Heart left ventricle (tissue), 16 donors: Measurements from ENCODE around the gene NDUFAF8. TPM values are rescaled to one million over a fixed set of nuclear protein-coding genes. Genes with fewer than 3 reads are reported as not detected.
A peak's percentile ranks its signal among the peaks of the same experiment; 100 is the strongest.

Experiments
- ATAC-seq, 4 donors: fragments of 200-7000 bp; cut with Tn5 transposase; one replicate each; pipeline ENCODE4 v1.9.1; 2020 to 2022; ENCODE audit warnings: moderate library complexity in 4 of 4, mild to moderate bottlenecking in 3 of 4, moderate number of reproducible peaks in 1 of 4
- DNase-seq, 5 donors: peaks; one replicate each; pipeline ENCODE4 v3.0.0-alpha.2; 2020
- H3K27ac ChIP-seq, 12 donors: fragments of 200-600 bp; sonication (generic) in 4 of 12; one replicate each; pipeline versions ENCODE4 v1.5.0 to v1.8.0; 2016 to 2022; ENCODE audit warnings: mild to moderate bottlenecking in 2 of 12
- H3K27me3 ChIP-seq, 9 donors: fragments of 200-600 bp; sonication (generic) in 2 of 9; one replicate each; pipeline versions ENCODE4 v1.5.1 to v1.8.0; 2016 to 2022; ENCODE audit warnings: mild to moderate bottlenecking in 3 of 9
- H3K36me3 ChIP-seq, 9 donors: fragments of 200-600 bp; sonication (generic) in 2 of 9; one replicate each; pipeline versions ENCODE4 v1.5.0 to v1.8.0; 2018 to 2022; ENCODE audit warnings: mild to moderate bottlenecking in 2 of 9
- H3K4me1 ChIP-seq, 12 donors: fragments of 200-600 bp; sonication (generic) in 4 of 12; one replicate each; pipeline versions ENCODE4 v1.5.0 to v1.8.0; 2016 to 2022; ENCODE audit warnings: mild to moderate bottlenecking in 3 of 12
- H3K4me3 ChIP-seq, 12 donors: fragments of 200-600 bp; sonication (generic) in 4 of 12; one replicate each; pipeline versions ENCODE4 v1.5.0 to v1.8.0; 2017 to 2022; ENCODE audit warnings: mild to moderate bottlenecking in 9 of 12, moderate library complexity in 4 of 12
- H3K9me3 ChIP-seq, 12 donors: fragments of 200-600 bp; sonication (generic) in 4 of 12; one replicate each; pipeline versions ENCODE4 v1.5.0 to v1.8.0; 2016 to 2022; ENCODE audit warnings: mild to moderate bottlenecking in 1 of 12
- CTCF ChIP-seq, 12 donors: fragments of 200-600 bp; sonication (generic) in 4 of 12; IDR thresholded peaks; one replicate each; pipeline versions ENCODE4 v1.5.0 to v1.8.0; 2018 to 2022; ENCODE audit warnings: antibody characterized with exemption in 12 of 12, mild to moderate bottlenecking in 5 of 12
- POLR2A ChIP-seq, 2 donors: fragments of 450-650 bp; IDR thresholded peaks; one replicate each; pipeline ENCODE4 v1.6.1; 2017; ENCODE audit warnings: antibody characterized with exemption in 2 of 2, mild to moderate bottlenecking in 2 of 2, moderate library complexity in 2 of 2
- WGBS, 4 donors: extraction: QIAGEN DNeasy Blood & Tissue Kit in 2 of 4; methylation state at CpG; one replicate each; pipeline versions ENCODE4 v1.1.5 to v1.1.7; 2013 to 2018; 5-methylcytosine and 5-hydroxymethylcytosine counted together
- intact Hi-C, 10 donors: fragments of 100-400 bp; cut with DNase I; formaldehyde crosslinking; loops; one replicate each; pipeline versions ENCODE4 v1.11.1 to v1.14.2; 2022
- polyA plus RNA-seq, 2 donors: library from polyadenylated mRNA; stranded (reverse); fragments of 200-250 nt; gene quantifications; one replicate each; pipeline ENCODE4 v1.2.3, GENCODE V29; 2013
- total RNA-seq, 9 donors: library from RNA; depleted of rRNA in 2 of 9; stranded (reverse); fragments of >200 nt in 2 of 9; fragmentation: NEBNext Ultra II Directional in 3 of 9; extraction: Animal tissue kit (Norgen Biotek cat#: 25700) in 3 of 9; gene quantifications; one replicate each; pipeline versions ENCODE4 v1.1.0 to v1.2.4, GENCODE V29; 2016 to 2023
- donor health status: ischemic (EF 13 %, LVEDD 7.1; RV severe dilation, severe dysfunction).
- donor health status: healthy with polysubstance abuse.
- donor health status: DM: no; HTN: yes; CAD: no.
- donor health status: DM: no; HTN: no; CAD: no.
- donor health status: ischemic (EF 25% LVEDD 6.9; RV normal size, moderate dysfunction).
- donor health status: ischemic (EF 25% LVEDD 5.7; RV mildly dilated, moderate dysfunction).
- donor health status: healthy.
- donor health status: DM: yes; HTN: yes; CAD: no.
- donor health status: ischemic (EF 35%, LVEDD 5.7; RV mildly dilated, moderate dysfunction).
- donor health status: nonischemic (EF 11% LVEDD 7.7; RV severe dilation, severe dysfunction).
- donor health status: DM: yes; HTN: yes; CAD: no.
- donor health status: PGD.
- donor health status: ischemic (EF 29% LVEDD 5.4; RV normal size, mild dysfunction).
- donor health status: nonischemic (EF 23%, LVEDD 6.1; RV moderate dilation, normal function).

Gene NDUFAF8
- total and polyA plus RNA-seq, 11 donors: 26.7 to 77.1 (median 50.2) TPM

- Histone ChIP-seq H3K27me3 (no peaks in the 10 kb centered on the region), H3K27ac (no peak overlapping the region), H3K36me3 (peaks cover 0 to 90% (median 49%) of the 10 kb centered on the region in 9 donors), H3K4me1 (peaks cover 0 to 21% (median 9%) of the 10 kb centered on the region in 12 donors), H3K4me3 (no peak overlapping the region), H3K9me3 (no peaks in the 10 kb centered on the region)
- ATAC-seq: no peak
- peak in 2 of 5 donors; percentile 13 to 47 for DNase-seq
- intact Hi-C loops: no loop called here
- TF ChIP-seq POLR2A (IDR thresholded peaks at IDR 0.05) (no peak), CTCF (IDR thresholded peaks at IDR 0.05) (no peak)
- 95 to 96% (median 96%) methylated on average over 49 to 50 of the region's 50 CpGs for WGBS, 4 donors
These were observed 40.5 kb downstream of the NDUFAF8 start for GRCh38 chr17:81279278-81280275.

DNA sequence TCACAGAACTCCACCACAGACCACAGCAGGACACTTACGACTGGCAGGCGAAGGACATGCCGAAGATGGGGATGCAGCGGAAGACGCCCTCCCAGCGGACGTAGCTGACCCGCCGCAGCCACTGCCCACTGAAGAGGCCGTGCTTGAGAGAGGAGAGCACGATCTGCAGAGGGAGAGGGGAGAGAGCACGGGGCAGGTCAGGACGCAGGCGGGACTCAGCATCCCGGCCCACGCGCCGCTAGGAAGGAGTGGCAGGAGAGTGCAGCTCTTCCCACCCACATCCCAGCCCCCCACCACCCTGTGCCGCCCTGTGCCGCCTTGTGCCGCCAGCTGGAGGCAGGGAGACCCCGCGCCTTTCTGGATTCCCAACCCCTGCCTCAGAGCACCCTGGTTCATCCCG is 41.5 kb downstream of the NDUFAF8 start:
- intact Hi-C loops: no loop called here
- no peak overlapping the region for H3K4me3 ChIP-seq
- 95 to 97% (median 97%) methylated on average over 18 to 24 of the region's 24 CpGs for WGBS, 4 donors
- no peaks in the 10 kb centered on the region for H3K27me3 ChIP-seq
- peak in 2 of 5 donors; percentile 21 to 52 for DNase-seq
- no peak for TF ChIP-seq POLR2A (IDR thresholded peaks at IDR 0.05)
- TF ChIP-seq CTCF (IDR thresholded peaks at IDR 0.05): no peak
- ATAC-seq: no peak
- no peak overlapping the region for H3K27ac ChIP-seq
- H3K36me3 ChIP-seq: peaks cover 0 to 83% (median 42%) of the 10 kb centered on the region in 9 donors
- H3K4me1 ChIP-seq: peaks cover 0 to 29% (median 16%) of the 10 kb centered on the region in 12 donors
- no peaks in the 10 kb centered on the region for H3K9me3 ChIP-seq

DNA sequence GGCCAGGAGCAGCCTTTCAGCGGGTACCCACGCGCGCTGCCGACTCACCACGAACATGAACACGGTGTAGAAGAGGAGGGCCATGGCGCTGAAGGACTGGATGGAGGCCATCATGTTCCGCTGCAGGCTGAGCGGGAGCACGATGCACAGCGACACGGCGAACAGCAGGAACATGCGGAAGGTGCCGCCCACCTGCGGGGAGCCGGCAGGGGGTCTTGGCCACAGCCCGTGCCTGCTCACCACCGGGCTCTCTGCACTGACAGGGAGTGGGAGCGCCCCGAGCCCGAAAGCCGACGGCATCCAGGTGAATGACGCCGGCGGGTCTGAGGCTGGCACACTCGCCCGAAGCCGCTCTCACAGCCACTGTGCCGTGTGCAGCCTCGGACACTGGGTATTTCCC is 43.0 kb downstream of the NDUFAF8 start:
- no peaks in the 10 kb centered on the region for H3K27me3 ChIP-seq
- H3K36me3 ChIP-seq: peaks cover 0 to 69% (median 28%) of the 10 kb centered on the region in 9 donors
- 93 to 97% (median 96%) methylated on average over 32 to 33 of the region's 33 CpGs for WGBS, 4 donors
- ATAC-seq (no peak), DNase-seq (peak in 2 of 5 donors; percentile 21 to 67)
- intact Hi-C loops: no loop called here
- TF ChIP-seq POLR2A (IDR thresholded peaks at IDR 0.05): no peak
- TF ChIP-seq CTCF (IDR thresholded peaks at IDR 0.05): no peak
- peaks cover 4 to 42% (median 31%) of the 10 kb centered on the region in 12 donors for H3K4me1 ChIP-seq
- no peaks in the 10 kb centered on the region for H3K9me3 ChIP-seq
- no peak overlapping the region for H3K27ac ChIP-seq
- no peak overlapping the region for H3K4me3 ChIP-seq

- peak in 2 of 5 donors; percentile 14 to 44 for DNase-seq
These were observed 43.8 kb downstream of the NDUFAF8 start for GRCh38 chr17:81282876-81283275.

More at GRCh38 chr17:81282876-81283275, 43.8 kb downstream of the NDUFAF8 start:
- Histone ChIP-seq H3K4me1 (peaks cover 4 to 41% (median 31%) of the 10 kb centered on the region in 12 donors), H3K27ac (no peak overlapping the region), H3K4me3 (no peak overlapping the region), H3K36me3 (peaks cover 0 to 70% (median 27%) of the 10 kb centered on the region in 9 donors), H3K9me3 (no peaks in the 10 kb centered on the region), H3K27me3 (no peaks in the 10 kb centered on the region)
- 92 to 97% (median 95%) methylated on average over 10 to 16 of the region's 16 CpGs for WGBS, 4 donors
- intact Hi-C loops: no loop called here
- TF ChIP-seq CTCF (IDR thresholded peaks at IDR 0.05) (no peak), POLR2A (IDR thresholded peaks at IDR 0.05) (no peak)
- ATAC-seq: no peak
